SK-N-SH treated with all-trans-retinoic acid at 6 μM for 48 hours (cell line): Measurements from ENCODE around the gene ASPDH.

ENCODE experiments used
- ATAC-seq: fragments of 200-7000 bp; cut with Tn5 transposase; 3 replicates; pipeline ENCODE4 v1.9.1; 2020; ENCODE audit warnings: mild to moderate bottlenecking, moderate library complexity
- ARNTL ChIP-seq: fragments of 450-650 bp; formaldehyde crosslinking; IDR thresholded peaks from 2 replicates; pipeline ENCODE4 v1.5.0; 2020; ENCODE audit warnings: low read depth, mild to moderate bottlenecking, moderate library complexity, borderline replicate concordance
- CSDC2 ChIP-seq: fragments of 250-450 bp; sonication (Bioruptor Pico); IDR thresholded peaks from 2 replicates; pipeline ENCODE4 v1.5.0; 2020; ENCODE audit warnings: mild to moderate bottlenecking, moderate library complexity
- GLIS3 ChIP-seq: fragments of 250-450 bp; sonication (Bioruptor Pico); IDR thresholded peaks from 2 replicates; pipeline ENCODE4 v1.5.0; 2020; ENCODE audit warnings: mild to moderate bottlenecking, moderate library complexity
- ISL1 ChIP-seq: fragments of 250-450 bp; sonication (Bioruptor Pico); IDR thresholded peaks from 2 replicates; pipeline ENCODE4 v2.1.2; 2022; ENCODE audit warnings: mild to moderate bottlenecking, moderate library complexity
- OSR1 ChIP-seq: fragments of 250-450 bp; sonication (Bioruptor Pico); IDR thresholded peaks from 2 replicates; pipeline ENCODE4 v1.8.0; 2022; ENCODE audit warnings: moderate library complexity, mild to moderate bottlenecking, inconsistent platforms
- PATZ1 ChIP-seq: fragments of 250-450 bp; sonication (Bioruptor Pico); IDR thresholded peaks from 2 replicates; pipeline ENCODE4 v1.8.0; 2020; ENCODE audit warnings: mild to moderate bottlenecking, moderate library complexity, borderline replicate concordance
- POU6F1 ChIP-seq: fragments of 250-450 bp; sonication (Bioruptor Pico); IDR thresholded peaks from 2 replicates; pipeline ENCODE4 v1.8.0; 2021; ENCODE audit warnings: low read depth, mild to moderate bottlenecking, moderate library complexity, borderline replicate concordance
- PPARA ChIP-seq: fragments of 250-450 bp; sonication (Bioruptor Pico); IDR thresholded peaks from 2 replicates; pipeline ENCODE4 v1.5.0; 2020; ENCODE audit warnings: mild to moderate bottlenecking, borderline replicate concordance
- RARB ChIP-seq: fragments of 250-450 bp; sonication (Bioruptor Pico); IDR thresholded peaks from 2 replicates; pipeline ENCODE4 v1.8.0; 2021; ENCODE audit warnings: mild to moderate bottlenecking, moderate library complexity
- SNAI2 ChIP-seq: fragments of 250-450 bp; sonication (Bioruptor Pico); IDR thresholded peaks from 2 replicates; pipeline ENCODE4 v1.5.0; 2020; ENCODE audit warnings: mild to moderate bottlenecking, moderate library complexity
- TCF4 ChIP-seq: fragments of 250-450 bp; sonication (Bioruptor Pico); IDR thresholded peaks from 2 replicates; pipeline ENCODE4 v1.8.0; 2021; ENCODE audit warnings: mild to moderate bottlenecking, moderate library complexity, borderline replicate concordance
- TOX ChIP-seq: fragments of 250-450 bp; sonication (Bioruptor Pico); IDR thresholded peaks from 2 replicates; pipeline ENCODE4 v1.8.0; 2021; ENCODE audit warnings: mild to moderate bottlenecking, moderate library complexity, borderline replicate concordance
- ZFP3 ChIP-seq: fragments of 250-450 bp; sonication (Bioruptor Pico); IDR thresholded peaks from 2 replicates; pipeline ENCODE4 v1.5.0; 2020; ENCODE audit warnings: mild to moderate bottlenecking, moderate library complexity
- ZFP30 ChIP-seq: fragments of 450-650 bp; formaldehyde crosslinking; IDR thresholded peaks from 2 replicates; pipeline ENCODE4 v1.5.0; 2022; ENCODE audit warnings: mild to moderate bottlenecking, moderate library complexity
- ZNF565 ChIP-seq: fragments of 450-650 bp; formaldehyde crosslinking; conservative IDR thresholded peaks from 2 replicates; pipeline ENCODE4 v1.5.0; 2020; ENCODE audit warnings: low read depth, mild to moderate bottlenecking, moderate library complexity
- ZNF70 ChIP-seq: fragments of 450-650 bp; formaldehyde crosslinking; IDR thresholded peaks from 2 replicates; pipeline ENCODE4 v1.5.0; 2020; ENCODE audit warnings: mild to moderate bottlenecking, moderate library complexity
- ZNF8 ChIP-seq: fragments of 450-650 bp; formaldehyde crosslinking; IDR thresholded peaks from 2 replicates; pipeline ENCODE4 v1.5.0; 2020; ENCODE audit warnings: mild to moderate bottlenecking, moderate library complexity
- TF ChIP-seq, protein P1 (sequence below): fragments of 250-450 bp; sonication (Bioruptor Pico); IDR thresholded peaks from 2 replicates; pipeline ENCODE4 v1.5.0; 2020; ENCODE audit warnings: mild to moderate bottlenecking, moderate library complexity
- TF ChIP-seq, protein P2 (sequence below): fragments of 250-450 bp; sonication (Bioruptor Pico); IDR thresholded peaks from 2 replicates; pipeline ENCODE4 v1.5.1; 2021; ENCODE audit warnings: mild to moderate bottlenecking, moderate library complexity
- TF ChIP-seq, protein P3 (sequence below): fragments of 250-450 bp; sonication (Bioruptor Pico); IDR thresholded peaks from 2 replicates; pipeline ENCODE4 v1.5.1; 2020; ENCODE audit warnings: low read depth, mild to moderate bottlenecking, moderate library complexity

Gene ASPDH

DNA sequence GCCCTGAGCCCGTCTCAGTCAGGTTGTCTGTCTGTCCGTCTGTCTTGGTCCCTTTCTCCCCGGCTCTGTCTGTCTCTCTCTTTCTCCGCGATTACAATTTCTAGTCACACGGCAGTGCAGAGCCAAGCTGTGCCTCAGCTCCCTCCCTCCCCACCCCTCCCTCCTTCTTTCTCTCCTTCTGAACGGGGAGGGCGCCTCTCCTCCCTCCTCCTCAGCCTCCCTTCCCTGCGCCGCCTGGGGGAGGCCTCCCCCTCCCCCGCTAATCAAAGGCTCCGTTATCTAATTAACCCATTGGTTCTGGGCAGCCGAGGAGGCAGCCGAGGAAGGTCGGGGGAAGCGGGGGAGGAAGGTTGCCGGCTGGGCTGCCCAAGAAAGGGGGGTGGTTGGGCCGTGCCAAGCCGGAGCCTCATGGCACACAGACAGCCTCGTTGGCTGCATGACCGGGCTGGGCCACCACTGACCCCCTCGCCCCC lies 38.0 kb upstream of the ASPDH start:
- no peak for ATAC-seq
- TF ChIP-seq PATZ1 (CRISPR knock-in tag): peak; percentile 42; the same call in 1 of the 2 replicates
- no peak for TF ChIP-seq GLIS3

DNA sequence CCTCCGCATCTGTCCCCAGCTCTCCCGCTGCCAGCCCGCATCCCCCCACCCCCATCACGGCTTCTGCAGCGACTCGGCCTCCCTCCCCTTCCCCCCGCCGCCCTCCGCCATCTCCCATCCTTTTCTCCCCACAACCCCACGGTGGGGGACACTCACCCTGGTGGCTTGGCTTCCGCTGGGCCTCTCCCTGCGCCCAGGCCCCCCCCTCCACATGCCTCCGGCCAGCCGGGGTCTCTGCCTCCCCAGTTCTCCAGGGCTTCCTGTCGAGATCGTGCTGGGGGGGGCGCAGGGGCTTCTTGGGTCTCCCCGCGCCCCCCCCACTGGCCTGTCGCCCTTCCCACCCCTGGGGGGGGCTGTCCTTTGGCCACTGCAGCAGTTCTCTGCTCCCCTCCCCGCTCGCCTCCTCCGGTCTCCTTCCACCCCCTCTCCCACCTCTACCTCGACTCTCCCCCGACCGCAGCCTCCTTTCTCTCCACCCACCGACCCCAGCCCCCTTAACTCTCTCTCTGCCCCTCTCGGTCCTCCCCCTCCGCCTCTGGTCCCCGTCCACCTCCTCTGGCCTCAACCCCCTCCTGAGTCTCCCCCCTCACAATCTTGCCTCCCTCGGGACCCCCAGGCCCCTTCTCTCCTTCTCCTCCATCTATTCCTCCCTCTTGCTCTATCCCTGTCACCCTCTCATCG lies 37.5 kb upstream of the ASPDH start:
- ATAC-seq: no peak
- TF ChIP-seq ZFP3 (CRISPR knock-in tag) (no peak), SNAI2 (CRISPR knock-in tag) (no peak)
- TF ChIP-seq, protein P1, sequence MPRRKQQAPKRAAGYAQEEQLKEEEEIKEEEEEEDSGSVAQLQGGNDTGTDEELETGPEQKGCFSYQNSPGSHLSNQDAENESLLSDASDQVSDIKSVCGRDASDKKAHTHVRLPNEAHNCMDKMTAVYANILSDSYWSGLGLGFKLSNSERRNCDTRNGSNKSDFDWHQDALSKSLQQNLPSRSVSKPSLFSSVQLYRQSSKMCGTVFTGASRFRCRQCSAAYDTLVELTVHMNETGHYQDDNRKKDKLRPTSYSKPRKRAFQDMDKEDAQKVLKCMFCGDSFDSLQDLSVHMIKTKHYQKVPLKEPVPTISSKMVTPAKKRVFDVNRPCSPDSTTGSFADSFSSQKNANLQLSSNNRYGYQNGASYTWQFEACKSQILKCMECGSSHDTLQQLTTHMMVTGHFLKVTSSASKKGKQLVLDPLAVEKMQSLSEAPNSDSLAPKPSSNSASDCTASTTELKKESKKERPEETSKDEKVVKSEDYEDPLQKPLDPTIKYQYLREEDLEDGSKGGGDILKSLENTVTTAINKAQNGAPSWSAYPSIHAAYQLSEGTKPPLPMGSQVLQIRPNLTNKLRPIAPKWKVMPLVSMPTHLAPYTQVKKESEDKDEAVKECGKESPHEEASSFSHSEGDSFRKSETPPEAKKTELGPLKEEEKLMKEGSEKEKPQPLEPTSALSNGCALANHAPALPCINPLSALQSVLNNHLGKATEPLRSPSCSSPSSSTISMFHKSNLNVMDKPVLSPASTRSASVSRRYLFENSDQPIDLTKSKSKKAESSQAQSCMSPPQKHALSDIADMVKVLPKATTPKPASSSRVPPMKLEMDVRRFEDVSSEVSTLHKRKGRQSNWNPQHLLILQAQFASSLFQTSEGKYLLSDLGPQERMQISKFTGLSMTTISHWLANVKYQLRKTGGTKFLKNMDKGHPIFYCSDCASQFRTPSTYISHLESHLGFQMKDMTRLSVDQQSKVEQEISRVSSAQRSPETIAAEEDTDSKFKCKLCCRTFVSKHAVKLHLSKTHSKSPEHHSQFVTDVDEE: no peak
- TF ChIP-seq, all 23 proteins: peak for 0

DNA sequence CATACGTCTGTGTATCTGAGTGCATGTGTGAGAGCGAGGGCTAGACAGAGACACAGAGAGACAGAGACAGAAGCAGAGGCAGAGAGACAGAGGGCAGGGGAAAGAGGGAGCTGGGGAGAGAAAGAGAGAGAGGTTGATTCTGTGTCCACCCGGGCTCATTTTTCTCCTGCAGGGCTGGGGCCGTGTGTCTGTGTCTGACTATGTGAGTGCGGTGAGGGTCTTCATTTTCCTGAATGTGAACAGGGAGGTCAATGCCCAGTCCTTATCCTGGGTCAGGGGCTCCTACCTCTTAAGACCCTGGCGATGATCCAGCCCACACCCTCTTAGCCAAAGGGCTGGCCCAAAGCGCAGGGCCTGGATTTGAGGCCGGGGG lies 36.9 kb upstream of the ASPDH start:
- ATAC-seq: no peak
- TF ChIP-seq ISL1 (CRISPR knock-in tag): no peak
- TF ChIP-seq OSR1 (CRISPR knock-in tag): no peak
- TF ChIP-seq GLIS3: no peak
- no peak for TF ChIP-seq POU6F1 (CRISPR knock-in tag)
- no peak for TF ChIP-seq PATZ1 (CRISPR knock-in tag)
- TF ChIP-seq RARB: no peak
- no peak for TF ChIP-seq ZFP3 (CRISPR knock-in tag)
- no peak for TF ChIP-seq ZNF565 (CRISPR knock-in tag)
- TF ChIP-seq ARNTL (CRISPR knock-in tag): no peak
- no peak for TF ChIP-seq PPARA
- TF ChIP-seq CSDC2 (CRISPR knock-in tag): no peak
- TF ChIP-seq TOX (CRISPR knock-in tag): no peak
- no peak for TF ChIP-seq ZFP30 (CRISPR knock-in tag)
- TF ChIP-seq, protein P2, sequence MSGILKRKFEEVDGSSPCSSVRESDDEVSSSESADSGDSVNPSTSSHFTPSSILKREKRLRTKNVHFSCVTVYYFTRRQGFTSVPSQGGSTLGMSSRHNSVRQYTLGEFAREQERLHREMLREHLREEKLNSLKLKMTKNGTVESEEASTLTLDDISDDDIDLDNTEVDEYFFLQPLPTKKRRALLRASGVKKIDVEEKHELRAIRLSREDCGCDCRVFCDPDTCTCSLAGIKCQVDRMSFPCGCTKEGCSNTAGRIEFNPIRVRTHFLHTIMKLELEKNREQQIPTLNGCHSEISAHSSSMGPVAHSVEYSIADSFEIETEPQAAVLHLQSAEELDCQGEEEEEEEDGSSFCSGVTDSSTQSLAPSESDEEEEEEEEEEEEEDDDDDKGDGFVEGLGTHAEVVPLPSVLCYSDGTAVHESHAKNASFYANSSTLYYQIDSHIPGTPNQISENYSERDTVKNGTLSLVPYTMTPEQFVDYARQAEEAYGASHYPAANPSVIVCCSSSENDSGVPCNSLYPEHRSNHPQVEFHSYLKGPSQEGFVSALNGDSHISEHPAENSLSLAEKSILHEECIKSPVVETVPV (CRISPR knock-in tag): no peak
- TF ChIP-seq, protein P3, sequence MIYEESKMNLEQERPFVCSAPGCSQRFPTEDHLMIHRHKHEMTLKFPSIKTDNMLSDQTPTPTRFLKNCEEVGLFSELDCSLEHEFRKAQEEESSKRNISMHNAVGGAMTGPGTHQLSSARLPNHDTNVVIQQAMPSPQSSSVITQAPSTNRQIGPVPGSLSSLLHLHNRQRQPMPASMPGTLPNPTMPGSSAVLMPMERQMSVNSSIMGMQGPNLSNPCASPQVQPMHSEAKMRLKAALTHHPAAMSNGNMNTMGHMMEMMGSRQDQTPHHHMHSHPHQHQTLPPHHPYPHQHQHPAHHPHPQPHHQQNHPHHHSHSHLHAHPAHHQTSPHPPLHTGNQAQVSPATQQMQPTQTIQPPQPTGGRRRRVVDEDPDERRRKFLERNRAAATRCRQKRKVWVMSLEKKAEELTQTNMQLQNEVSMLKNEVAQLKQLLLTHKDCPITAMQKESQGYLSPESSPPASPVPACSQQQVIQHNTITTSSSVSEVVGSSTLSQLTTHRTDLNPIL (CRISPR knock-in tag): no peak
- TF ChIP-seq TCF4 (CRISPR knock-in tag): no peak
- TF ChIP-seq ZNF8 (CRISPR knock-in tag): no peak
- TF ChIP-seq ZNF70: no peak
